Activated CD8-positive, alpha-beta memory T cell treated with anti-CD3 and anti-CD28 coated beads, Interleukin-2, amount 50 U/mL, for 1 hour (primary cell): ENCODE results near the gene SCAMP4.
"Not testable (repeated sequence)": the region's sequence is repeated elsewhere in the genome, so short reads cannot be mapped to it uniquely, and the experiment has no call there.

Experiments used
- DNase-seq: peaks from one replicate; pipeline ENCODE4 v3.0.0-alpha.2; 2020; ENCODE audit errors: extremely low read depth

The SCAMP4 gene

GRCh38 chr19:1882786-1883692, 22.2 kb upstream of the SCAMP4 start:
- no peak for DNase-seq

GRCh38 chr19:1883784-1884183, 21.4 kb upstream of the SCAMP4 start:
- no peak for DNase-seq

GRCh38 chr19:1884291-1884718, 20.9 kb upstream of the SCAMP4 start:
- no peak for DNase-seq

- DNase-seq, result no peak
Observed at GRCh38 chr19:1884719-1885334, 20.4 kb upstream of the SCAMP4 start.

- DNase-seq, result peak; percentile 90
Observed at GRCh38 chr19:1885398-1886119, 19.6 kb upstream of the SCAMP4 start, which contains the start of gene ABHD17A. Gene ABHD17A (minus strand): TSS chr19:1885496. CDS start chr19:1881566, 3,930 bp downstream.

- not testable (repeated sequence) for DNase-seq
Observed at GRCh38 chr19:1886360-1886759, 18.8 kb upstream of the SCAMP4 start.

- no peak for DNase-seq
Observed at GRCh38 chr19:1888385-1888784, 16.8 kb upstream of the SCAMP4 start.

GRCh38 chr19:1889907-1890306, 15.3 kb upstream of the SCAMP4 start:
- no peak for DNase-seq

GRCh38 chr19:1893791-1894190, 11.4 kb upstream of the SCAMP4 start:
- no peak for DNase-seq

- no peak for DNase-seq
Observed at GRCh38 chr19:1896508-1896907, 8.7 kb upstream of the SCAMP4 start.

GRCh38 chr19:1901940-1902404, 3.2 kb upstream of the SCAMP4 start:
- no peak for DNase-seq

GRCh38 chr19:1902923-1903322, 2.3 kb upstream of the SCAMP4 start:
- no peak for DNase-seq

- DNase-seq, result no peak
Observed at GRCh38 chr19:1904860-1905109, 414 bp upstream of the SCAMP4 start.

GRCh38 chr19:1905863-1906375, 720 bp downstream of the SCAMP4 start:
- no peak for DNase-seq

GRCh38 chr19:1906985-1907562, 1.9 kb downstream of the SCAMP4 start:
- no peak for DNase-seq

GRCh38 chr19:1907563-1908363, 2.6 kb downstream of the SCAMP4 start:
- no peak for DNase-seq

GRCh38 chr19:1908364-1908678, 3.1 kb downstream of the SCAMP4 start:
- DNase-seq, result no peak

- no peak for DNase-seq
Observed at GRCh38 chr19:1909761-1910080, 4.5 kb downstream of the SCAMP4 start.

GRCh38 chr19:1910177-1910576, 5.0 kb downstream of the SCAMP4 start:
- no peak for DNase-seq

- no peak for DNase-seq
Observed at GRCh38 chr19:1911098-1911497, 5.9 kb downstream of the SCAMP4 start.

- DNase-seq, result no peak
Observed at GRCh38 chr19:1911995-1912394, 6.8 kb downstream of the SCAMP4 start.
